ENCODE measurements around the gene RAB11FIP4. TPM values are rescaled to one million over a fixed set of nuclear protein-coding genes. Genes with fewer than 3 reads are reported as not detected.
A peak's percentile ranks its signal among the peaks of the same experiment; 100 is the strongest.

Gene RAB11FIP4
- total and polyA plus RNA-seq, 2 of the 13 experiments (the other 11 are each of a cell fraction or from before 2014, with no cell fraction given), result 28.0 to 89.3 TPM

DNA sequence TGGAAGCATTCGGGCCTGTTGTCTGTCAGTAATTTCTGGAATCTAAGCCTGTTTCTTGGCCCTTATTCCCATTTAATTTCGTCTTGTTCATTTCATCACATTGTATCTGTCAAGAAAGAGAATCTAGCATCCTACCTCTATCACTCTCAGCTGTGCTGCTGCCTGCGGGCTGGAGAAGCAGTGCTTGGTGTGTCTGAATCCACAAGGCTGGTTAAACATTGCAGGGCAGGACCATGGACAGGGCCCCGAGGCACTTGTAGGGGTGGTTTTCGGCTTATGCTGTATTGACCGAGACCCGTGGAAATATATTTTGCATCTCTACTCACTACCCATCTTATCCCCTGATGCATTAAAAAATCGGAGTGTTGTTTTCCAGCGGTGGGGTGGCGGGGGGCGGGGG, 3.1 kb downstream of the RAB11FIP4 start (continued):
- no peak for TF ChIP-seq ZBTB37 (CRISPR knock-in tag; IDR thresholded peaks at IDR 0.05)
- no peak for TF ChIP-seq SP140L (CRISPR knock-in tag; IDR thresholded peaks at IDR 0.05; ENCODE audit: borderline replicate concordance)
- TF ChIP-seq TFE3 (CRISPR knock-in tag; IDR thresholded peaks at IDR 0.05), result peak; percentile 79
- no peak for TF ChIP-seq CHD2 (IDR thresholded peaks at IDR 0.05; ENCODE audit: low read depth, low read length)
- TF ChIP-seq BCL3 (CRISPR knock-in tag; IDR thresholded peaks at IDR 0.05), result no peak
- no peak for TF ChIP-seq SMYD3 (CRISPR knock-in tag; IDR thresholded peaks at IDR 0.05)
- TF ChIP-seq HNF1B (CRISPR knock-in tag; IDR thresholded peaks at IDR 0.05), result no peak
- TF ChIP-seq NFRKB (IDR thresholded peaks at IDR 0.05), result no peak
- no peak for TF ChIP-seq TBP (CRISPR knock-in tag; IDR thresholded peaks at IDR 0.05)
- peak; percentile 62; the same call in 1 of the 2 replicates for TF ChIP-seq MIER3 (CRISPR knock-in tag; IDR thresholded peaks at IDR 0.05; ENCODE audit: borderline replicate concordance)
- no peak for TF ChIP-seq SOX6 (IDR thresholded peaks at IDR 0.05)
- TF ChIP-seq SOX6 (CRISPR knock-in tag; IDR thresholded peaks at IDR 0.05), result no peak
- no peak for TF ChIP-seq ZFP1 (CRISPR knock-in tag; IDR thresholded peaks at IDR 0.05)
- no peak for TF ChIP-seq ZNF296 (CRISPR knock-in tag; conservative IDR thresholded peaks at IDR 0.05)
- no peak for TF ChIP-seq CC2D1A (CRISPR knock-in tag; IDR thresholded peaks at IDR 0.05)
- peak; percentile 92; the same call in 1 of the 2 replicates for TF ChIP-seq SRY (CRISPR knock-in tag; IDR thresholded peaks at IDR 0.05)
- TF ChIP-seq, protein P1, sequence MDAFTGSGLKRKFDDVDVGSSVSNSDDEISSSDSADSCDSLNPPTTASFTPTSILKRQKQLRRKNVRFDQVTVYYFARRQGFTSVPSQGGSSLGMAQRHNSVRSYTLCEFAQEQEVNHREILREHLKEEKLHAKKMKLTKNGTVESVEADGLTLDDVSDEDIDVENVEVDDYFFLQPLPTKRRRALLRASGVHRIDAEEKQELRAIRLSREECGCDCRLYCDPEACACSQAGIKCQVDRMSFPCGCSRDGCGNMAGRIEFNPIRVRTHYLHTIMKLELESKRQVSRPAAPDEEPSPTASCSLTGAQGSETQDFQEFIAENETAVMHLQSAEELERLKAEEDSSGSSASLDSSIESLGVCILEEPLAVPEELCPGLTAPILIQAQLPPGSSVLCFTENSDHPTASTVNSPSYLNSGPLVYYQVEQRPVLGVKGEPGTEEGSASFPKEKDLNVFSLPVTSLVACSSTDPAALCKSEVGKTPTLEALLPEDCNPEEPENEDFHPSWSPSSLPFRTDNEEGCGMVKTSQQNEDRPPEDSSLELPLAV (CRISPR knock-in tag; conservative IDR thresholded peaks at IDR 0.05; ENCODE audit: low read depth), result no peak
- no peak for TF ChIP-seq POLR2A (IDR thresholded peaks at IDR 0.05; ENCODE audit: insufficient read depth in 1 of 2, low read depth in 2 of 2, low read length in 2 of 2)
- no peak for TF ChIP-seq NR2F1 (CRISPR knock-in tag; IDR thresholded peaks at IDR 0.05)
- TF ChIP-seq NFKBIZ (CRISPR knock-in tag; IDR thresholded peaks at IDR 0.05), result peak; percentile 75; the same call in 1 of the 2 replicates
- TF ChIP-seq, protein P2, sequence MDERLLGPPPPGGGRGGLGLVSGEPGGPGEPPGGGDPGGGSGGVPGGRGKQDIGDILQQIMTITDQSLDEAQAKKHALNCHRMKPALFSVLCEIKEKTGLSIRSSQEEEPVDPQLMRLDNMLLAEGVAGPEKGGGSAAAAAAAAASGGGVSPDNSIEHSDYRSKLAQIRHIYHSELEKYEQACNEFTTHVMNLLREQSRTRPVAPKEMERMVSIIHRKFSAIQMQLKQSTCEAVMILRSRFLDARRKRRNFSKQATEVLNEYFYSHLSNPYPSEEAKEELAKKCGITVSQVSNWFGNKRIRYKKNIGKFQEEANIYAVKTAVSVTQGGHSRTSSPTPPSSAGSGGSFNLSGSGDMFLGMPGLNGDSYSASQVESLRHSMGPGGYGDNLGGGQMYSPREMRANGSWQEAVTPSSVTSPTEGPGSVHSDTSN (CRISPR knock-in tag; IDR thresholded peaks at IDR 0.05), result no peak
- 0 out of 2 replicates have a peak, but pooled peaks have one; percentile 75 for TF ChIP-seq PBX3 (CRISPR knock-in tag; IDR thresholded peaks at IDR 0.05; ENCODE audit: borderline replicate concordance)
- TF ChIP-seq ZNF12 (CRISPR knock-in tag; IDR thresholded peaks at IDR 0.05), result peak; percentile 67; the same call in 1 of the 2 replicates

Data from HepG2 (cell line).